ENCODE data around the gene NCOA1.

GRCh38 chr2:24720310-24720709, 229.3 kb downstream of the NCOA1 start:
- TF ChIP-seq CTCF (IDR thresholded peaks at IDR 0.05), result no peak
- TF ChIP-seq POLR2A (IDR thresholded peaks at IDR 0.05), result no peak
